Measurements from ENCODE around the gene SGSM2.

DNA sequence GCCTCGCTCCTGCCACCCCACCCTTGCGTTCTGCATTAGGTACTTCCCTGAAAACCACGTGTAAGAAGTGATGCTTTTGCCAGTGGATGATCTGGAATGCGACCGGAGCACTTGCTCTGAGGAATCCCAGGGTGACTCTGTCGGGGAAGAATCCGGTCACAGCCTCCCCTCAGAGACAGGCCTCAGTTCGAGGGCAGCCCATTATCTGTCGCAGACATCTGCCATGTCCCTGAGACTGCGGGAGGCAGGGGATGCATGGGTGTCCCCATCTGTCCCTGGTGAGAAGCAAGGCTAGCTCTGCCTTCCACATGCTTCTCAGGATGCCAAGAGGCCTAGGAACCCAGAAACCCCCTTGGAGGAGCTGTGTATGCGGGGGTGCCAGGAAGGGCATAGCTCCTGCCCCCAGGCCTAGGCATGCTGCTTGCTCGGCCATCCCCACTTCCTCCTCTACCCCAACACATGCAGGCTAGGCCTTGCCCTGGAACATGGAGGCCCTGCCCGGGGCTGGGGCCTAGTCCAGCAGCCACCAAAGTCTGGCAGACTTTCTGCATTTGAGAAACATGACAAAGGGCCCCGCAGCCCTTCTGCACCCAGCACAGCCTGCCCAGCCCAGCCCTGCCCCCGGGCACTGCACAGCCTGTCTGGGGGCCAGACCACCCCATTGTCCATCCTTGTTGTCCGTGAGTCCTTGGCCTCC lies 43.1 kb downstream of the SGSM2 start:
- no peak for TF ChIP-seq REST (IDR thresholded peaks at IDR 0.05; ENCODE audit: borderline replicate concordance)
- TF ChIP-seq CTCF (IDR thresholded peaks at IDR 0.05; ENCODE audit: poor library complexity, severe bottlenecking), result no peak
